HCT116 (cell line): ENCODE measurements around the gene CCDC8. TPM values are rescaled to one million over a fixed set of nuclear protein-coding genes. Genes with fewer than 3 reads are reported as not detected.

Source experiments
- ATAC-seq: fragments of 200-7000 bp; cut with Tn5 transposase; 2 replicates; pipeline ENCODE4 v1.9.1; 2020; ENCODE audit warnings: mild to moderate bottlenecking, moderate library complexity
- BruUV-seq: library from RNA; stranded (reverse); fragments of 400-500 nt; replicated peaks from 2 replicates; lab custom pipeline; 2021; lab: Mats Ljungman, UMichigan
- CTCF ChIA-PET: fragments of 300-600 bp; sonication (Branson Sonifier 250); formaldehyde crosslinking; loops from one replicate; lab custom pipeline; 2021; ENCODE audit warnings: antibody characterized with exemption; lab: Charles Lee
- POLR2A ChIA-PET: fragments of 300-600, 350-600 bp; sonication (Branson Sonifier 250); formaldehyde crosslinking; loops from one replicate; lab custom pipeline; 2021; ENCODE audit warnings: antibody characterized with exemption; lab: Charles Lee
- RAD21 ChIA-PET, 2 experiments: fragments of 300-600 bp; sonication (Branson Sonifier 250); formaldehyde crosslinking; loops; one replicate each; lab custom pipeline; 2023; ENCODE audit warnings: low total read pairs in 2 of 2; ENCODE audit not compliant: uncharacterized antibody in 2 of 2, unreplicated experiment in 2 of 2, low non-redundant PET in 1 of 2; lab: Charles Lee
- DNase-seq: peaks from one replicate; pipeline ENCODE4 v3.0.0-alpha.2; 2010; ENCODE audit warnings: low read depth, low spot score
- H2AFZ ChIP-seq: fragments of 200-600 bp; shearing (Covaris generic), sonication (generic); 2 replicates; pipeline ENCODE4 v1.6.1; 2017; ENCODE audit warnings: low read depth, mixed run types, mixed read lengths, antibody characterized with exemption, low read length; ENCODE audit not compliant: poor library complexity, severe bottlenecking
- H3K27ac ChIP-seq: 2 replicates; pipeline ENCODE4 v1.5.1; 2012; ENCODE audit warnings: low read depth, low read length
- H3K27me3 ChIP-seq: fragments of 200-600 bp; sonication (generic); 2 replicates; pipeline ENCODE4 v1.6.1; 2016; ENCODE audit warnings: mixed run types, low read length, mixed read lengths; ENCODE audit not compliant: insufficient read depth
- H3K36me3 ChIP-seq, 2 experiments: fragments of 200-500 bp in 1 of 2; fragments of 200-600 bp in 1 of 2; sonication (Bioruptor generic) in 1 of 2; sonication (generic) in 1 of 2; 2 replicates each; pipeline versions ENCODE4 v1.5.1 to v1.6.1; 2014 to 2016; ENCODE audit warnings: low read length in 2 of 2, inconsistent platforms in 1 of 2, mixed read lengths in 1 of 2, mixed run types in 1 of 2; ENCODE audit not compliant: insufficient read depth in 2 of 2, control insufficient read depth in 1 of 2
- H3K4me1 ChIP-seq, 2 experiments: fragments of 200-600 bp in 1 of 2; sonication (generic) in 1 of 2; 2 replicates each; pipeline versions ENCODE4 v1.5.1 to v1.6.1; 2012 to 2017; ENCODE audit warnings: low read length in 2 of 2, inconsistent platforms in 1 of 2, mild to moderate bottlenecking in 1 of 2, mixed read lengths in 1 of 2, mixed run types in 1 of 2, moderate library complexity in 1 of 2; ENCODE audit not compliant: insufficient read depth in 2 of 2, control insufficient read depth in 1 of 2
- H3K4me2 ChIP-seq: fragments of 200-600 bp; sonication (generic); 2 replicates; pipeline ENCODE4 v1.6.1; 2017; ENCODE audit warnings: mixed run types, low read length, mixed read lengths
- H3K4me3 ChIP-seq, 2 experiments: fragments of 200-600 bp in 1 of 2; sonication (generic) in 1 of 2; replicated peaks in 1 of 2; 2 replicates each; pipeline ENCODE4 v1.5.1; 2011 to 2016; ENCODE audit warnings: low read length in 2 of 2, control low read depth in 1 of 2, low read depth in 1 of 2, mild to moderate bottlenecking in 1 of 2, mixed read lengths in 1 of 2, mixed run types in 1 of 2
- H3K79me2 ChIP-seq: fragments of 200-600 bp; sonication (generic); 2 replicates; pipeline ENCODE4 v1.6.1; 2017; ENCODE audit warnings: mild to moderate bottlenecking, mixed run types, low read length, moderate library complexity, mixed read lengths; ENCODE audit not compliant: insufficient read depth
- H3K9ac ChIP-seq: fragments of 200-600 bp; sonication (generic); 2 replicates; pipeline ENCODE4 v1.6.1; 2016; ENCODE audit warnings: low read length, mixed read lengths
- H3K9me2 ChIP-seq: fragments of 200-600 bp; sonication (generic), shearing (Covaris generic); 2 replicates; pipeline ENCODE4 v1.6.1; 2017; ENCODE audit warnings: mixed run types, mild to moderate bottlenecking, moderate library complexity; ENCODE audit not compliant: insufficient read depth
- H3K9me3 ChIP-seq, 2 experiments: fragments of 200-500 bp in 1 of 2; fragments of 200-600 bp in 1 of 2; sonication (Bioruptor generic) in 1 of 2; sonication (generic) in 1 of 2; 2 replicates each; pipeline ENCODE4 v1.6.1; 2014 to 2017; ENCODE audit warnings: low read length in 2 of 2, mixed read lengths in 2 of 2, inconsistent platforms in 1 of 2, low read depth in 1 of 2, mild to moderate bottlenecking in 1 of 2, mixed run types in 1 of 2, moderate library complexity in 1 of 2; ENCODE audit not compliant: control insufficient read depth in 1 of 2, insufficient read depth in 1 of 2
- H4K20me1 ChIP-seq: fragments of 200-600 bp; sonication (generic), shearing (Covaris generic); 2 replicates; pipeline ENCODE4 v1.6.1; 2017; ENCODE audit warnings: mixed run types, mild to moderate bottlenecking, moderate library complexity; ENCODE audit not compliant: insufficient read depth
- CBX3 ChIP-seq: IDR thresholded peaks from 2 replicates; pipeline ENCODE4 v1.6.1; 2012; ENCODE audit warnings: low read depth
- CEBPB ChIP-seq: IDR thresholded peaks from 2 replicates; pipeline ENCODE4 v1.6.1; 2012; ENCODE audit warnings: low read depth
- EGR1 ChIP-seq: IDR thresholded peaks from 2 replicates; pipeline ENCODE4 v1.6.1; 2012; ENCODE audit warnings: low read depth
- EZH2phosphoT487 ChIP-seq: fragments of 200-600 bp; IDR thresholded peaks from 2 replicates; pipeline ENCODE4 v1.6.1; 2018; ENCODE audit warnings: antibody characterized with exemption, borderline replicate concordance
- FOSL1 ChIP-seq: IDR thresholded peaks from 2 replicates; pipeline ENCODE4 v1.6.1; 2012; ENCODE audit warnings: low read depth
- POLR2AphosphoS5 ChIP-seq: IDR thresholded peaks from 2 replicates; pipeline ENCODE4 v1.6.1; 2011; ENCODE audit warnings: mild to moderate bottlenecking, low read depth, low read length, moderate library complexity
- SIN3A ChIP-seq: IDR thresholded peaks from 2 replicates; pipeline ENCODE4 v1.6.1; 2012; ENCODE audit warnings: low read depth
- TCF7L2 ChIP-seq: IDR thresholded peaks from 2 replicates; pipeline ENCODE4 v1.7.0; 2011; ENCODE audit warnings: borderline replicate concordance, inconsistent platforms; ENCODE audit not compliant: insufficient read depth, insufficient read length; ENCODE audit errors: extremely low read depth
- YY1 ChIP-seq: IDR thresholded peaks from 2 replicates; pipeline ENCODE4 v1.6.1; 2011; ENCODE audit warnings: low read length, low read depth, moderate library complexity, mild to moderate bottlenecking; ENCODE audit not compliant: insufficient replicate concordance; ENCODE audit errors: extremely low read depth
- ZNF274 ChIP-seq: fragments of 200-500 bp; sonication (Bioruptor generic); IDR thresholded peaks from 2 replicates; pipeline ENCODE4 v1.6.1; 2014; ENCODE audit warnings: mild to moderate bottlenecking, low read depth, low read length, inconsistent platforms
- intact Hi-C: fragments of 100-400 bp; cut with micrococcal nuclease; formaldehyde crosslinking; loops from 2 replicates; pipeline ENCODE4 v1.10.0; 2022
- total RNA-seq: library from RNA; stranded (reverse); gene quantifications from one replicate; pipeline ENCODE4 v1.2.1, GENCODE V29; 2021; ENCODE audit not compliant: unreplicated experiment
- TF ChIP-seq, protein P1 (sequence below): IDR thresholded peaks from 2 replicates; pipeline ENCODE4 v1.6.1; 2012; ENCODE audit warnings: low read depth

The CCDC8 gene
- total RNA-seq, 1 experiment from 2014 or later, result 0.10 TPM

DNA sequence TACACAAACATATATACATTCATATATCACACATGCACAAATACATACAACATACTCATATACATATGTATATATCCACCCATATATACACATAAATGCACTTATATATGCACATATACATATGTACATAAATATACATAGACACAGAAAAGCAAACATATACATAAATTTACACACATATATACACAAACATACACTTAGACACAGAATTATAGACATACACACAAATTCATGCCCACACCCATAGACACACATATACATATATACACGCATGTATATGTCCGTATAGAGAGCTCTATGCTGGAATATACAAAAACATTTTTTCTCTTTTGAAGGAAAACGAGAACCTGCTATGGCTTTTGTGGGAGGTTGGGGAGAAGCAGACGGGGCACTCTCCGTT is 37.4 kb upstream of the CCDC8 start:
- ATAC-seq, result no peak
- no peaks in the 10 kb centered on the region for H3K36me3 ChIP-seq

More for the DNA sequence above, 37.4 kb upstream of the CCDC8 start:
- no TSS peak for BruUV-seq
- CTCF ChIA-PET, result no interaction called here
- Histone ChIP-seq H4K20me1 (no peaks in the 10 kb centered on the region), H3K4me2 (no peak overlapping the region), H3K27me3 (no peaks in the 10 kb centered on the region), H3K9me2 (no peaks in the 10 kb centered on the region), H3K9me3 (no peaks in the 10 kb centered on the region), H3K9ac (no peak overlapping the region), H3K4me1 (no peaks in the 10 kb centered on the region), H3K27ac (no peak overlapping the region), H3K79me2 (no peaks in the 10 kb centered on the region), H3K4me3 (no peak overlapping the region), H2AFZ (no peak overlapping the region)
- RAD21 ChIA-PET, result no interaction called here
- intact Hi-C loops, result no loop called here
- TF ChIP-seq EGR1, result no peak
- no peak for TF ChIP-seq CBX3
- TF ChIP-seq YY1, result no peak
- TF ChIP-seq ZNF274, result no peak
- no peak for TF ChIP-seq TCF7L2
- no peak for TF ChIP-seq CEBPB
- no peak for TF ChIP-seq POLR2AphosphoS5
- TF ChIP-seq, protein P1, sequence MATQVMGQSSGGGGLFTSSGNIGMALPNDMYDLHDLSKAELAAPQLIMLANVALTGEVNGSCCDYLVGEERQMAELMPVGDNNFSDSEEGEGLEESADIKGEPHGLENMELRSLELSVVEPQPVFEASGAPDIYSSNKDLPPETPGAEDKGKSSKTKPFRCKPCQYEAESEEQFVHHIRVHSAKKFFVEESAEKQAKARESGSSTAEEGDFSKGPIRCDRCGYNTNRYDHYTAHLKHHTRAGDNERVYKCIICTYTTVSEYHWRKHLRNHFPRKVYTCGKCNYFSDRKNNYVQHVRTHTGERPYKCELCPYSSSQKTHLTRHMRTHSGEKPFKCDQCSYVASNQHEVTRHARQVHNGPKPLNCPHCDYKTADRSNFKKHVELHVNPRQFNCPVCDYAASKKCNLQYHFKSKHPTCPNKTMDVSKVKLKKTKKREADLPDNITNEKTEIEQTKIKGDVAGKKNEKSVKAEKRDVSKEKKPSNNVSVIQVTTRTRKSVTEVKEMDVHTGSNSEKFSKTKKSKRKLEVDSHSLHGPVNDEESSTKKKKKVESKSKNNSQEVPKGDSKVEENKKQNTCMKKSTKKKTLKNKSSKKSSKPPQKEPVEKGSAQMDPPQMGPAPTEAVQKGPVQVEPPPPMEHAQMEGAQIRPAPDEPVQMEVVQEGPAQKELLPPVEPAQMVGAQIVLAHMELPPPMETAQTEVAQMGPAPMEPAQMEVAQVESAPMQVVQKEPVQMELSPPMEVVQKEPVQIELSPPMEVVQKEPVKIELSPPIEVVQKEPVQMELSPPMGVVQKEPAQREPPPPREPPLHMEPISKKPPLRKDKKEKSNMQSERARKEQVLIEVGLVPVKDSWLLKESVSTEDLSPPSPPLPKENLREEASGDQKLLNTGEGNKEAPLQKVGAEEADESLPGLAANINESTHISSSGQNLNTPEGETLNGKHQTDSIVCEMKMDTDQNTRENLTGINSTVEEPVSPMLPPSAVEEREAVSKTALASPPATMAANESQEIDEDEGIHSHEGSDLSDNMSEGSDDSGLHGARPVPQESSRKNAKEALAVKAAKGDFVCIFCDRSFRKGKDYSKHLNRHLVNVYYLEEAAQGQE, result no peak
- TF ChIP-seq EZH2phosphoT487, result no peak
- no peak for TF ChIP-seq SIN3A
- TF ChIP-seq FOSL1, result no peak
- POLR2A ChIA-PET, result no interaction called here
- no peak for DNase-seq
